NOMO-1 (cell line): ENCODE data around the gene MED13L.

Experiments used
- DNase-seq, 2 experiments: peaks; one replicate each; lab custom pipeline; 2025; ENCODE audit not compliant: unreplicated experiment in 2 of 2; lab: John Stamatoyannopoulos, UW

The MED13L gene

DNA sequence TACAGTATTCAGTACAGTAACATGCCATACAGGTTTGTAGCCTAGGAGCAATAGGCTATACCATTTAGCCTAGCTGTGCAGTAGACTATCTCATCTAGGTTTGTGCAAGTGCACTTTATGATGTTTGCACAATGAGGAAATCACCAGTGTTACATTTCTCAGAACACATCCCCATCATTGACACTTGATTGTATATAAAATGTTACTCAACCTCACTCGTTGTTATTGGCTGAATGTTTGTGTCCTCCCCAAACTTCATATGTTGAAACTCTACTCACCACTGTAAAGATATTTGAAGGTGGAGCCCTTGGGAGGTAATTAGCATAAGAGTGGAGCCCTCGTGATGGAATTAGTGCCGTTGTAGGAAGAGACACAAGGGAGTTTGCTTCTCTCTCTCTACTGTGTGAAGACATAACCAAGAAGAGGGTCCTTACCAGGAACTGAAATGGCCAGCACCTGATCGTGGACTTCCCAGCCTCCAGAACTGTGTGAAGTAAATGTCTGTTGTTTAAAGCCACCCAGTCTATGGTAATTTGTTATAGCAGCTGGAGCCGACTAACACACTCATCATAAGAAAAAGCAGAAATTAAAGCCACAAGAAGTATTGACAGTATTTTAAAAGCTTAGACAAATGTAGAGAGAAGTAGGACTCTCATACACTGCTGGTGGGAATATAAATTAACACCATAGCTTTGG, 3.2 kb upstream of the MED13L start:
- DNase-seq = peak; percentile 58 to 84

DNA sequence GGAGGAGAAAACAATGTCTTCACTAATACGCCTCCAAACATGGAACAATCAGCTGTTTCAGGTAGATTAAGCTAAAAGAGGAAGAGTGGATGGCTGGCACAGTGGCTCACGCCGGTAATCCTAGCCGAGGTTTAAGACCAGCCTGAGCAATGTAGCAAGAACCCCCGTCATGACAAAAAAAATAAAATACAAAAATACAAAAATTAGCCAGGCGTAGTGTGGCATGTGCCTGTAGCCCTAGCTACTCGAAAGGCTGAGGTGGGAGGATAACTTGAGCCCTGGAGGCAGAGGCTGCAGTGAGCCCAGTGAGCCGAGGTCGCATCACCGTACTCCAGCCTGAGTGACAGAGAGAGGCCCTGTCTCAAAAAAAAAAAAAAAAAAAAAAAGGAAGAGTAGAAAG, 1.2 kb upstream of the MED13L start:
- DNase-seq = peak in 1 of 2 experiments; percentile 48

DNA sequence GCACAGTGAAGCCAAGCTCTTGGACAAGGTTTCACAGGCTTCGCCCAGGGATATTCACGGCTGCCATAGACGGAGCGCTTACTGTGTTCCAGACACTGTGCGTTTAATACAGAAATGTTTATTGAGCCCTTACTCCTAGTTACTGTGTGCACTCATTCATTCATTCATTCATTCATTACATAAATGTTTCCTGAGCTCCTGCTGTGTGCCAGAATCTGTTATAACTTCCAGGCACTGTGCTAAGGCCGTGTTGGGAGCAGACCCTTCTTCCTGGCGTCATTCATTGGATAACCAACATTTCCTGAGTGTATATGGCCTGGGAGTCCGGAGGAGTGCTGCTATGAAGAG, 760 bp upstream of the MED13L start:
- no peak for DNase-seq

DNA sequence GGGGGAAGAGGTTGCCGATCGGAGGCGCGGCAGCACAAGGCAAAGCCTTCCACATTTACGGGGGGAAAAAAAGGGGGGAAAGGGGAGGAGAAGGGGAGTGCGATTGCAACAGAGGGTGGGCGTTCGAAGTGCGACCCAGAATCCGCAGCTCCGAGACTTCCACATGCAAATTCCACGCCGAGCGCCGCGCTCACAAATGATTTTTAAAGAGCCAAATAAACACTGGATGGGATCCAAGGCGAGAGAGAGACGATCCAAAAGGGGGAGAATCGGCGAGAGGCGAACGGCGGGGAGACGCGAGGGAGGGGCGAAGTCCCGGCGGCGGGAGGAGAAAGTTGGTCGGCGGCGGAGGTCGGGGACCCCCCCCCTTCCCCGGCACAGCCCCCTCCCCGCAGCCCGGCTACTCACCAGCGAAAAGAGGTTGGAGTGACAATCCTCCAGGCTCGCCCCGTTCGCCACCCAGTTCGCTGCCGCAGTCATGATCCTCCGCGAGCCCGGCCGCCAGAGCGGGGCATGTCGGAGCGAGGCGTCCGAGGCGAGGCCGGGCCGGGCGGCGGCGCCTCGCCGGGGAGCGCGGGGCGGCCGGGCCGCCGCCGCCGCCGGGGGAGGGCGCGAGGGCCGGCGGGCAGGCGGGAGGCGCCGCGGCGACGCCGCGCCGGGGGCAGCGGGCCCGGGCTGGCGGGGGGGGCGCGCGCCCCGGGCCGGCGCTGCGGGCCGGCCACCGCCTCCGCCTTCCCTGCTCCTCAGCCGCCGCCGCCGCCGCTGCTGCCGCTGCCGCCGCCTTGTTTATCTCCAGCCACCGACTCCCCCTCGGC, 634 bp downstream of the MED13L start:
- DNase-seq = peak; percentile 19 to 62

DNA sequence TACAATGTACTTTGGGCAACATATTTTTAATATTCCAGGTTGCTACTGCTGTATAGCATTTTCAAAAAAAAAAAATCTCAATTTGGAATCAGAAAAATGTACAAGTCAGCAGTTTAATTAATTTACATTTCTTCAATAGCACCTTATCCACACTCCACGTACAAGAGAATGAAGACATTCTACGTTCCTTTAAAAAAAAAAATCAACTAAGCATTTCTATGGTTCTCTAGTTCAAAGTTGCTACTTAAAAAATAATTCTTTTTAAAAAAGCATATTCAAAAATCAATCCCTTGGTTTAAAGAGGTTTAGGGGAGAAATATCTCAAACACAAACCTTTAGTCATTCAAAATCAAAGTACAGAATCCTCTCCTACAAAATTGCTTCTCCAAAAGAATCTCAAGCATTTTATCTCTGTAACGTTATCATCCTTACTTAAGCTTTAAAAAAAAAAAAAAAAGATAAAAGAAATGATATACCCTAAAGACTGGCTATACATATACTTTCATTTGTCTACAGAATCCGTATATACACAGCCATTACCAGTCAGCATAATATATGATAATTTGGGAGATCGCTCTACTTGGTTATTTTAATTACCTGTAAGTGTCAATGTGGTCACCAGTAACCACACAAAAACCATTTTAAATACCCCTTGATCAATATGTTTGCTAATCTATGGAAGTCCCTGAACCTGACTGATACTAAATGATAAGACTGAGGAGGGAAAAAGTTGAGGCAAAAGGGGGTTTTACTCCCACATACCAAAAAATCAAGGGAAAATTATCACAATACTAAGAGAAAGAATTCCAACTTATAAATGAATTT, 2.7 kb downstream of the MED13L start:
- DNase-seq = no peak

DNA sequence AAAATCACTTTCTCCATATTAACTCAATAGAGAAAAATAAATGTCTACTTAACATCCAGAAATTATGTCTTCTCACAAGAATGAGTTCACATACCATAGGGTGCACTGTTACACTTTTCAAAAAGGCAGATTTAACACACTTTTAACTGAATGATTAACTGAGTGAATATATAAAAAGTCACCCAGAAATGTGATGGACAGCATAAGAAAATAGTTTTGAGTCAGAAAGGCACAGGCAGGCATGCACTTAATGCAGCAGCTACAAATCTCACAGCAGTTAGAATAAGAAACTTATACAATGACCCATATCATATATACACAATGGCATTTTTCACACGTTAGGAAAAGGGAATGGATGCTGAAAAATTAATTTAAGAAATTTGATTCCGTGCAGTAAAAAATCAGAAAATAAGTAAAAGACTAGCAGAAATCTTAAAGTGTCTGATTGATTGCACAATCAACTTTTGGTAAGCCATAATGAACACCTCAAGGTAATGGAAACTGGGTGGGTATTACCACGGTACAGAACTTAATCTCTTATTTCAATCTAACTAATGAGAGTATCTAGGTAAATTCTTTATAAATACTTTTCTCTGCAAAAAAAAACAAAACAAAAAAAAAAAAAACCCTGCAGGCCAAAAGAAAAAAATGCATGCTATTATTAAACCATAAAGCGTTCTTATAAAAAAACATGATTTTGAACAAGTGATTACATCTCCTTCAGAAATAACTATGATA, 3.5 kb downstream of the MED13L start:
- peak in 1 of 2 experiments; percentile 28 for DNase-seq

DNA sequence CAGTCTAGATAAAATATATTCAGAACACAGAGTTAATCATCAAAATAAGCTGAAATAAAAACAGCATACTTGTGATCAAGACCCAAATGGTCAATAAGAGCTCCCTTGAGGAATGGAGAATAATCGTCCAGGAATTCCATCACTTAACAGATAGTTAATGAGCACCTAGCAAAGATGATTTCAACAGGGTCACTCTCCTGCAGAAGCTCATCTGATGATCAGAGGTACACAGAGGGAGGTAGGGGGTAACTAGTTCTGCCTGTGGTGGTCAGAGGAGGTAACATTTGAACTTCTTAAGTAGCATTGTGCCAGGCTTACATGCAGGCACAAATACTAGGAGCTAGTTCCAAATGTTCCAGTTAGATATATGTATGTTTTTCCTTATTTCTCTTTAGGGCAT, 9.5 kb downstream of the MED13L start:
- DNase-seq = no peak

DNA sequence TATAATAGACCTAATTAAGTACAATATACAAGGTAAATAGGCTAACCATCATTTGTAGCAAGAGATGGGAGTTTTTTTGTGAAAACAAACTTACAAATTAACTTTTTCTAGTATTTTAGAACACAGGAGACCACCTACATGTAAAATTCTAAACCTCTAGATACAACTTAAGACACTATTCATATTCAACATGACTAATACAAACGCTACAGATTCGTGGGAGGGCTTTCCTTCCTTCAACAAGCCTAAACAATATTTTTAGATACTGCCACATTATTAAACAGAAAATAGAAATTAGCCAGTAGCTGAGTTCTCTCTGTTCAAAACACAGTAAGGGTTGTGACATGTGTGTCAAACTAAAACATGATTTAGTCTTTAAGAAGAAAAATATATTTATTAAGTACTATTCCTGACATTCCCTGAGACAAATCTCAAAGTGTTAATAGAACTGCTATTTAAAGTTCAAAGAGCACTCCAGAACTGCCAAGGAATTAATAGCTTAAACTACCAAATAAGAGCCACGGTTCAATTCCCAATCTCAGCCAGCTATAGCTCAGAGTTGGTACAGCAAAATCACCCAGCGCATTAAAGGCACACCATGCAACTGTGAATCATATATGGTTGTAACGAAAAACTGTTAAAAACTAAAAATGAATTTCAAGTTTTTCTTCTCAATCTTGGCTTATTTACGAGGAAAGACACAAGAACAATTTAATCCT, 10.7 kb downstream of the MED13L start:
- no peak for DNase-seq

DNA sequence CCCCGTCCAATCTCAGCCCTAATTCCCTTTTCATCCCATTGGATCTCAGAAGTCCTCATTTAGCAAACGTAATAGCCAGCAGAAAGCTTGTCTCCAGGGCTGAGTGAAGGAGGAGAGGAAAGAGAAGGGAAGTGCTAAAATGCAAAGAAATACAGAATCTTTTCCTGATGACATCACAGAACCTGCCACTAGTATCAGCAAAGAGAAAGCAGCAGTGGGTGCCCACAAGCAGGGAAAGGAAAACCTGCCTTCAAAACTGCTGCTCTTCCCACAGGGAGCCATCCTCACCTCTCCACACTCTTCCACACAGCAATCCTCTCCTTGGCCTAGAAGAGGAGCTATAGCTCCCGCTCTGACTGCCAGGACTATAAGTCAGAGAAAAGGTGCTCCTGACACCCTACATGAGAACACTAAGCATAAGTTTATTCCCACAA, 11.3 kb downstream of the MED13L start:
- DNase-seq = no peak

DNA sequence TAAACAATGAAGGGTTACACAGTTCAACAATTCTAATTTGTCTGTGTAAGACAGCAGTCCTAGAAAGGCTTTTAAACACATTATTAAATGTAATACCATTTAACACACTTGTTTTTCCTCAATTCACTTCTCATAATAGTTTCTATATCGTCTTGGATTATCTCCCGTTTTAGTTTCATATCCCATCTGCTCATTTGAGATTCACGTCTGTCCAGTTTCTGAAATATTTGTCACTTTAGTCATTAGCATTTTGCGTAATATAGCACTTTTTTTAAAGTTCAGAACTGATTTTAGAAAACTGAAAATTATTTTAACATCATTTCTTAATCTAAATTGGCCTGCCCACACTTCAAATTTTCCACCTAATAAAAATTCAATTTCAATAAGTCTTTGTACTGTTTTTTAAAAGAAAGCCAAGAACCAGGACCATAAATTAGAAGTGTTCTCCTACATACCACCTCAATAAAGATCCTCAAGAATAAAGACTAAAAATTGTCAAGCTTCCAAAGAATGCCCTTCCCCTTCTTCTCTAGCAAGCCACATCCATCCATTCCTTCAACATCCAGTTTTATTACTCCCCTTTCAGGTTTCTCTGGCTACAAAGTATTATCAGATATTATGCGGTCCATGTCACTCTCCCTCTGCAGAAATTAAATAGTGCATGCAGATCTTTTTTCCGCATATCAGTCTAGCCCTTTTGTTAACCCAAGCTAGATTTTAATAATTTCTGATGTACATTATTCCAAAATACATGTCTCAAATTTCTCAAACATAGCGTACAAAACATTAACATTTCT, 11.9 kb downstream of the MED13L start:
- DNase-seq = peak in 1 of 2 experiments; percentile 41

DNA sequence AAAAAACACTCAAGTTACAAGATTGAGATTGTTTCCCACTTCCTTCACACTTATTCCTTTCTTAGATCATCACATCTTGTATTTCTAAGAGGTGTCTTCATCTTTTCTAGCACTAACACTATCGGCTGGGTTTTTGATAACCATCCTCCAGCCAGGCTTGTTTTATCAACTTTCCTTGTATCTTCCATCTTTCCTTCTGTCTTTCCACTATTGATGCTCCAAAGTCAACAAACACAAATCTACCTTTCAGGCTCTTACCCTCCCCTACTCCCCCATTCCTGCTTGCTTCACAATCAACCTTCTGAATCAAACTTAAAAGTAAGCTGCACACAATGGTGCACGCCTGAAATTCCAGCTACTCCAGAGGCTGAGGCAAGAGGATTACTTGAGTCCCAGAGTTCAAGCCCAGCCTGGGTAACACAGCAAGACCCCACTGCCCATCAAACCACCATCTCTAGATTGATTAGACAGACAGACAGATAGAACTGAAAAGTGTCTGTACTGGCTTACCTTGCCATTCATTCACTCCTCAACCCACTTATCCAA, 12.9 kb downstream of the MED13L start:
- no peak for DNase-seq

DNA sequence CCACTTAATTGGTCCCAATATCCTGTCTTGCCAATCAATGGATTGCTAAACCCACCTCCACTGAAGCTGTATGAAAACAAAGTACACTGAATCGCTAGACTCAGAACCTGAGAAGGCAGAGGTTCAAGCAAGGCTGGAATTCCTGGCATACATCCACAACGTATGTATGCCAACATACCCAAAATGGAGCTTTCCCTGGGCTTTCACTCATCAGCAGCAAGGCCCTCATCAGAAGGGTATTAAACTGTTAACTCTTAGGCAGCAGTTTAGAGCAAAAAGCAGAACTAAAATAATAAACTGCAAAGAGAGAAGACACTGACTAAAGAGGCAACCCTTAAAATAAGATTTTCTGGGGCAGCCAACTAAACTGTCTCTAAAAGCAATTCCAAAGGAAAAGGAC, 13.6 kb downstream of the MED13L start:
- DNase-seq = peak; percentile 51 to 61

DNA sequence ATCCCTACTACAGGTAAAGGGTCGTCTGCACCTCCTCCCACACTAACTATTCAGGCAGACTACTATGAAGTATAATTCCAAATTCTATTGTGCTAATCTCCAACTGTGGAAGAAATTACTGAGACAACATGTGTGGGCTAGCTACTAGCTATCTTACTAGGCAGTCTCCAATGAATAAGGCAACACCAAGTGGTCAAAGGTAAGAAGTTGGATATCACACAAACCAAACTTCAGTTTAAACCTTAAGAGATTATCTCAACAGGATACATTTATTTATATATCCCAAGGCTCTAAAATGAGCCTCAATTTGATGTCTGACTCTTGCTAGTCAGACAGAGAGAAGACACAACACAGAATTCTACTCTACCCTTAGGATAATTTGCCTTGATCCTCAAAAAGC, 14.1 kb downstream of the MED13L start:
- DNase-seq = no peak

DNA sequence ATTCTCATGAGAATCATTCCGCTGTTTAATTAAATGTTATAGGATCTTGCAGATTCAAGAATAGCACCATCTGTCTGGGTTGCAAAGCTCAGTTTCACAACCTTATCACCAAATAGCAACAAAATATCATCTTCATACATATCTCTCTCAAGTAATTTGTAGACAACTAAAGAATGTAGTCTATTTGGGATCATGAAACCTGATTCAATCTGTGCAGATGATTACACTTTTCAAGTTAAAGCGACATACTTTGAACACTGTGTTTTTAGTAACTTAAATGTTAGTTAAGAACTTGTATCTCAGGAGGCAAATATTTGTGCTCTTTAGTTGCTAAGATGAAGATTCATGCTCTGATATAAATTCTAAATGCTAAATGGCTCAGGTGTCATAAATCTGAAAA, 14.8 kb downstream of the MED13L start:
- DNase-seq = no peak

DNA sequence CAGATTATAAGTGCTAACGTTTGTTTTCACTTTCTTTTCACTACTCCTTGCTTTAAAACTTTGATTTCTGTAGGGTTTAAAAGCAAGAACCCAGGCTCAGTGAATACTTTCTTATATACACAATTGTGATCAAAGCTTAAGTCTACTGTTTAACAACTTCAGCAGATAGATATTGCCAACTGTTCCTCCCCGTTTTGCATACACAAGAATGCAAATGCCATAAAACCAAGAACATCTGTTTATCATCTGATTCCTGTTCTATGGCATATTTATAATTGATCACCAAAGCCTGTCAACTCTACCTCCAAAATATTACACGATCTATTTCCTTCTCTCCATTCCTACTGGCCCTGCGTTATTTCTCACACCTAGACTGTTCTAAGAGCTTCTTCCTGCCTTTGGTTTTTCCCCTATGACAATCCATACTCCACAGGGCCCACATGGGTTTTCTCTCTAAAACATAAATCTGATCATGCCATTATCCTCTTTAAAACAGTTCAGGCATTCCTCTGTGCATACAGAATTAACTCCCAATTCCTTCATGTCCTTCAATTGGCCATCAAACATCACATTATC, 15.9 kb downstream of the MED13L start:
- no peak for DNase-seq

DNA sequence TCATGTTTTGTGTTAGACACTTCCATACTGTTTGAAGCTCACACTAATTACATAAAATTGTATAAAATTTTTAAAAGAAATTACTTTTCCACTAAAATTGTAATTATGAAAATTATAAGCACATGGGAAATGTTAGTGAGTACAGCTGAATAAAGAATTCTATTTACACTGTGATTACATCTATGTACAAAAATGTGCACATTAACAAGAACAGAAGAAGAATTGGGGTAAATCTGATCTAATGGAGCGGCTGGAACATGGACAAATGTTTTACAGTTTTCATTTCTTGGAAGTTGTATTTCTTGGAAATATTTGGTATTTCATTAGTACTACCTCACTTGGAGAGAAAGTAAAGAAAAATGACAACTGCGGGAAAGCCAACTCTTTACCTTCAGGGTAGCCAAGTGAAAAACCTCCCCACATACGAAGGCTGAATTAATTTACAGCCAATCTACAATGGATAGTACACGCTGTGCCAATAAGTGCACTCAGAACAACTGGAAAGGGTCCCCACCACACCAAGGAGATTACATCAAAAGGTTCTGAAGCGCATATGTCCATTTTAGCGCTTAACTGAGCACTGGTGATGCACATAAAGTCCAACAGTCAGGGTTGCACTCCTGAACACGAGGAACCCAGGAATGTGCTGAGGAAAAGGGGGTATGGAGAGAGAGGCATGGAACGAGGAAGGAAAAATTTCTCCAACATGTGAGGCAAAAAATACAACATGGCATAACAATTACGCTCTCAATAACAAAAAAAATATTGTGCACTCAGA, 17.5 kb downstream of the MED13L start:
- DNase-seq = no peak

DNA sequence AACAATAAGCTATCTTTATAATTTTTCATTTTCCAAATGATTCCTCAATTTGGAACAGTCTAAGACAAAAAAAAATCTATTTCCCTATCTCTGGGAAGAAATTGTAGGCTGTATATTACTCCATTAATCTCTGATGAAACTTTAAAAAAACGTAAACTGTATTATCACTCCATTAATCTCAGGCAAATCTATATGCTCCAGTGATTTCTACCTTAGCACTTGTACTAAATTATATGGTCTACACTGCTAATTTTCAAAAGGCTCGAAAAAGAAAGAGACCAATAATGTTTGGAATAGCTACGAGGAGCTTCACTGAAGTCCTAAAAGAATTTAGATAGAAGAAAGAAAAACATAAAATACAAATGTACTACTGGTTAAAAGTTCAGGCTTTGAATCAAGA, 19.7 kb downstream of the MED13L start:
- DNase-seq = no peak

DNA sequence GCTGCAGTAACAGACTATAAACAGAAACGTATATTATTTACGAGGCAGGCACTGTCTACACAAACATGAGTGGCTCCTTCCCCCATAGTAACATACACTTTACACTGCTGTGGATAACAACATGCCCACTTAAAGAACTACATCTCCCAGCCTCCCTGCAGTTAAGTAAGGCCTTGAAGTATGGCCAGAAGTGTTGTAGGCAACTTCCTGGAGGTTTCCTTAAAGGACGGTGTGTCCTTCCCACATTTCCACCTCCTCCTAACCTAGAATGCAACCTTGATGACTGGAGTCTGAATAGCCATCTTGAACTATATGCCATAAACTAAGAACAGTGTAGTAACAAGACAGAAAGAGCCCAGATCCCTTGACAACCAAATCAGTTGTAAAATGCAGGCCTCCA, 20.3 kb downstream of the MED13L start:
- DNase-seq = no peak
